K562 (cell line): ENCODE results near the gene STON2. TPM values are rescaled to one million over a fixed set of nuclear protein-coding genes. Genes with fewer than 3 reads are reported as not detected.

Experiments used
- ATAC-seq: fragments of 200-7000 bp; cut with Tn5 transposase; 3 replicates; pipeline ENCODE4 v1.9.1; 2020; ENCODE audit warnings: moderate library complexity
- BruUV-seq: library from RNA; stranded (reverse); fragments of 400-500 nt; replicated peaks from 2 replicates; lab custom pipeline; 2021; lab: Mats Ljungman, UMichigan
- CTCF ChIA-PET: fragments of 300-600 bp; formaldehyde crosslinking; extraction: SDS; loops from one replicate; lab custom pipeline; 2021; ENCODE audit warnings: low intra/inter-chr PET ratio; lab: Yijun Ruan, JAX
- POLR2A ChIA-PET: fragments of 300-600, 350-650 bp; sonication (Branson Sonifier 250); formaldehyde crosslinking; extraction: SDS; loops from one replicate; lab custom pipeline; 2021; ENCODE audit warnings: antibody characterized with exemption, inconsistent platforms; lab: Yijun Ruan, JAX
- DNase-seq, 4 experiments: peaks; one replicate each; pipeline versions ENCODE4 v3.0.0 to v3.0.0-alpha.2; 2011 to 2018; ENCODE audit warnings: low spot score in 3 of 4, mixed read lengths in 3 of 4; ENCODE audit errors: extremely low read depth in 1 of 4
- FAIRE-seq: peaks from 2 replicates; lab custom pipeline; 2011; peaks lifted over from hg19 to GRCh38; lab: Jason Lieb, UNC
- H2AFZ ChIP-seq: 2 replicates; pipeline ENCODE4 v1.6.0; 2011; ENCODE audit warnings: low read depth, low read length, control low read depth, inconsistent platforms
- H3K27ac ChIP-seq: fragments of 200-600 bp; 3 replicates; pipeline ENCODE4 v1.8.0; 2011; ENCODE audit warnings: low read depth, mild to moderate bottlenecking, control low read depth, inconsistent platforms, low read length, moderate library complexity, mixed read lengths; ENCODE audit errors: extremely low read depth
- H3K27me3 ChIP-seq, 2 experiments: fragments of 300-600 bp in 1 of 2; 2 replicates in 1 of 2; 3 replicates in 1 of 2; pipeline versions ENCODE4 v1.6.0 to v1.8.0; 2011; ENCODE audit warnings: inconsistent platforms in 2 of 2, low read length in 2 of 2, mild to moderate bottlenecking in 1 of 2, mixed read lengths in 1 of 2, moderate library complexity in 1 of 2; ENCODE audit not compliant: control insufficient read depth in 2 of 2, insufficient read depth in 2 of 2
- H3K36me3 ChIP-seq: fragments of 300-600 bp; 3 replicates; pipeline ENCODE4 v1.8.0; 2011; ENCODE audit warnings: mild to moderate bottlenecking, low read length, inconsistent platforms; ENCODE audit not compliant: control insufficient read depth, insufficient read depth
- H3K4me1 ChIP-seq, 2 experiments: fragments of 200-600 bp in 1 of 2; replicated peaks in 1 of 2; 2 replicates in 1 of 2; 3 replicates in 1 of 2; pipeline versions ENCODE4 v1.5.1 to v1.8.0; 2011; ENCODE audit warnings: inconsistent platforms in 2 of 2, low read length in 2 of 2, mild to moderate bottlenecking in 1 of 2, mixed read lengths in 1 of 2, moderate library complexity in 1 of 2; ENCODE audit not compliant: control insufficient read depth in 2 of 2, insufficient read depth in 2 of 2
- H3K4me2 ChIP-seq: 2 replicates; pipeline ENCODE4 v1.6.1; 2011; ENCODE audit warnings: low read length, control low read depth, inconsistent platforms, mixed read lengths; ENCODE audit not compliant: insufficient read depth
- H3K4me3 ChIP-seq: fragments of 200-600 bp; sonication (generic), shearing (Covaris generic); 2 replicates; pipeline ENCODE4 v1.5.1; 2016; ENCODE audit warnings: control low read depth, inconsistent platforms
- H3K79me2 ChIP-seq: fragments of 200-600 bp; 3 replicates; pipeline ENCODE4 v1.8.0; 2011; ENCODE audit warnings: low read length, inconsistent platforms; ENCODE audit not compliant: control insufficient read depth, insufficient read depth
- H3K9ac ChIP-seq, 2 experiments: 2 replicates each; pipeline versions ENCODE4 v1.6.0 to v1.6.1; 2011; ENCODE audit warnings: low read depth in 2 of 2, low read length in 2 of 2, control low read depth in 1 of 2, inconsistent platforms in 1 of 2, mild to moderate bottlenecking in 1 of 2, mixed read lengths in 1 of 2; ENCODE audit not compliant: insufficient read depth in 1 of 2
- H3K9me1 ChIP-seq: one replicate; pipeline ENCODE4 v1.6.0; 2011; ENCODE audit warnings: inconsistent platforms, mild to moderate bottlenecking, low read length, moderate library complexity; ENCODE audit not compliant: control insufficient read depth, insufficient read depth
- H3K9me3 ChIP-seq: replicated peaks from 2 replicates; pipeline ENCODE4 v1.5.1; 2011; ENCODE audit warnings: low read depth, low read length, inconsistent platforms; ENCODE audit not compliant: control insufficient read depth, insufficient read depth
- H4K20me1 ChIP-seq: replicated peaks from 2 replicates; pipeline ENCODE4 v1.6.1; 2011; ENCODE audit warnings: low read length, inconsistent platforms, mixed read lengths; ENCODE audit not compliant: control insufficient read depth, insufficient read depth
- NFIX ChIP-seq: fragments of 250-450 bp; sonication (Bioruptor Pico); IDR thresholded peaks from 2 replicates; pipeline ENCODE4 v1.4.0; 2020; ENCODE audit warnings: low read depth, mild to moderate bottlenecking, moderate library complexity
- POLR2G ChIP-seq: fragments of 200-400 bp; formaldehyde crosslinking; IDR thresholded peaks from 2 replicates; pipeline ENCODE4 v1.6.1; 2017; ENCODE audit warnings: low read depth, mild to moderate bottlenecking, antibody characterized with exemption, low read length, moderate library complexity
- RBM22 ChIP-seq: fragments of 200-400 bp; formaldehyde crosslinking; IDR thresholded peaks from 2 replicates; pipeline ENCODE4 v1.6.1; 2018; ENCODE audit warnings: low read length, low read depth; ENCODE audit not compliant: poor library complexity, severe bottlenecking
- RFX1 ChIP-seq: fragments of 450-650 bp; IDR thresholded peaks from 2 replicates; pipeline ENCODE4 v1.6.1; 2016; ENCODE audit warnings: mild to moderate bottlenecking, moderate library complexity
- WGBS: fragments of 100-300 bp; shearing (Covaris generic); methylation state at CpG from one replicate; pipeline ENCODE4 v1.1.6; 2016; ENCODE audit warnings: low coverage, mixed read lengths; ENCODE audit not compliant: insufficient coverage; ENCODE audit errors: missing lambda C conversion rate; 5-methylcytosine and 5-hydroxymethylcytosine counted together
- in situ Hi-C: fragments of 300-500 bp; cut with MboI; formaldehyde crosslinking; loops from 4 replicates; pipeline ENCODE4 v1.15.0; 2018; ENCODE audit warnings: inconsistent platforms, mixed read lengths
- intact Hi-C: fragments of 100-400 bp; cut with micrococcal nuclease; formaldehyde crosslinking; loops from 2 replicates; pipeline ENCODE4 v1.14.2; 2022
- polyA plus RNA-seq, 8 experiments: library from polyadenylated mRNA; depleted of rRNA in 4 of 8; stranded (reverse) in 5 of 8; unstranded in 3 of 8; fragments of >200 nt; fragmentation: Nextera tagmentation in 2 of 8; fragmentation: Illumina TruSeq in 1 of 8; extraction: Ambion mirVana in 2 of 8; extraction: Trizol in 1 of 8; gene quantifications; 2 replicates each; pipeline versions ENCODE4 v1.2.1 to v1.2.3, GENCODE V29; 2011 to 2014; ENCODE audit warnings: inconsistent platforms in 1 of 8, missing spikeins in 1 of 8
- total RNA-seq, 7 experiments: library from RNA; depleted of rRNA in 6 of 7; stranded (reverse); fragments of >200 nt in 6 of 7; fragmentation: Illumina TruSeq in 2 of 7; extraction: Trizol in 2 of 7; gene quantifications; 2 replicates each; pipeline versions ENCODE4 v1.2.1 to v1.2.3, GENCODE V29; 2011 to 2021; ENCODE audit warnings: low replicate concordance in 1 of 7

Gene STON2
- total and polyA plus RNA-seq, 9 of the 15 experiments (the other 6 are each of a cell fraction or from before 2014, with no cell fraction given) = 7.8 to 99.3 (median 53.5) TPM

GRCh38 chr14:81273521-81273920, 126.6 kb downstream of the STON2 start:
- Histone ChIP-seq H2AFZ (no peak overlapping the region), H3K4me2 (no peak overlapping the region), H3K9me3 (no peaks in the 10 kb centered on the region), H3K9ac (peak overlapping the region in 1 of 2 experiments; percentile 35; a peak in 1 of 4 replicates), H3K4me1 (peaks cover 4% of the 10 kb centered on the region in 2 experiments; a peak in 3 of 5 replicates), H3K36me3 (peaks cover 79% of the 10 kb centered on the region; the same call in 2 of the 3 replicates), H3K9me1 (peaks cover 4% of the 10 kb centered on the region), H4K20me1 (0 out of 2 replicates have a peak, but pooled peaks cover 4% of the 10 kb centered on the region), H3K27me3 (no peaks in the 10 kb centered on the region), H3K4me3 (no peak overlapping the region), H3K79me2 (peaks cover 30% of the 10 kb centered on the region), H3K27ac (no peak overlapping the region)
- FAIRE-seq (no peak), DNase-seq (no peak), ATAC-seq (no peak)
- POLR2A ChIA-PET = no interaction called here
- in situ Hi-C loops = loop anchor here (5.0 kb wide), 1 partner anchor 179 kb away; no protein-coding TSS in a partner anchor
- 70% methylated on average over 7 of the region's 9 CpGs for WGBS
- intact Hi-C loops = no loop called here
- no TSS peak for BruUV-seq
- TF ChIP-seq NFIX (CRISPR knock-in tag) (no peak), POLR2G (peak; percentile 33; the same call in 1 of the 2 replicates)
- CTCF ChIA-PET = no interaction called here

DNA sequence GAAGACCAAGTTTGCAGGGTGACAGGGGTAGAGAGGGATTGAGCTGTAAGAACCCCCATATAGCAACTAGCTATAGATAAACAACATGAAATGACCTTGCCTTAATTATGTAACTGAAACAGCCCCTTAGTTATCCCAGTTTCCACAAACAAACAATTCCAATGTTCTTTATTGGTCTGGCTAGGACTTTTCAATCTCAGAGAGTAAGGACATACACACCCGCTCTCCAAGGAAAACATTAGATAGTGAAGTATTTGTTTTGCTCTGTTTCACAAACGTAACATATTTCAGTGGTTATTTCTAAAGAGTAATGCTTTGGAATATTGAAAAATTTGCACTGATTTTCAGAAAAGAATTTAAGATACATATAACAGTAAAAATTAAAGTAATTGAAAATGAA, 127.8 kb downstream of the STON2 start:
- DNase-seq (no peak), FAIRE-seq (no peak), ATAC-seq (no peak)
- intact Hi-C loops (no loop called here), in situ Hi-C loops (loop anchor here (5.0 kb wide), 1 partner anchor 180 kb away; no protein-coding TSS in a partner anchor)
- 96% methylated on average over 2 of the region's 2 CpGs for WGBS
- H3K27ac ChIP-seq = no peak overlapping the region
- ChIA-PET CTCF (no interaction called here), POLR2A (no interaction called here)
- peaks cover 4% of the 10 kb centered on the region for H3K9me1 ChIP-seq
- no peak overlapping the region for H3K4me3 ChIP-seq
- H3K27me3 ChIP-seq = no peaks in the 10 kb centered on the region
- H4K20me1 ChIP-seq = 0 out of 2 replicates have a peak, but pooled peaks cover 4% of the 10 kb centered on the region
- no peak overlapping the region for H3K9ac ChIP-seq
- no peak overlapping the region for H3K4me2 ChIP-seq
- BruUV-seq = no TSS peak
- peaks cover 26% of the 10 kb centered on the region for H3K79me2 ChIP-seq
- H3K9me3 ChIP-seq = no peaks in the 10 kb centered on the region
- peaks cover 4 to 16% of the 10 kb centered on the region in 2 experiments; a peak in 3 of 5 replicates for H3K4me1 ChIP-seq
- no peak overlapping the region for H2AFZ ChIP-seq
- TF ChIP-seq RBM22 (peak; percentile 0), RFX1 (no peak)
- TF ChIP-seq, all 486 proteins: peak for 1
- peaks cover 78% of the 10 kb centered on the region for H3K36me3 ChIP-seq
